ENCODE results near the gene SPTAN1.
"Not testable (repeated sequence)": the region's sequence is repeated elsewhere in the genome, so short reads cannot be mapped to it uniquely, and the experiment has no call there.

Gene SPTAN1

DNA sequence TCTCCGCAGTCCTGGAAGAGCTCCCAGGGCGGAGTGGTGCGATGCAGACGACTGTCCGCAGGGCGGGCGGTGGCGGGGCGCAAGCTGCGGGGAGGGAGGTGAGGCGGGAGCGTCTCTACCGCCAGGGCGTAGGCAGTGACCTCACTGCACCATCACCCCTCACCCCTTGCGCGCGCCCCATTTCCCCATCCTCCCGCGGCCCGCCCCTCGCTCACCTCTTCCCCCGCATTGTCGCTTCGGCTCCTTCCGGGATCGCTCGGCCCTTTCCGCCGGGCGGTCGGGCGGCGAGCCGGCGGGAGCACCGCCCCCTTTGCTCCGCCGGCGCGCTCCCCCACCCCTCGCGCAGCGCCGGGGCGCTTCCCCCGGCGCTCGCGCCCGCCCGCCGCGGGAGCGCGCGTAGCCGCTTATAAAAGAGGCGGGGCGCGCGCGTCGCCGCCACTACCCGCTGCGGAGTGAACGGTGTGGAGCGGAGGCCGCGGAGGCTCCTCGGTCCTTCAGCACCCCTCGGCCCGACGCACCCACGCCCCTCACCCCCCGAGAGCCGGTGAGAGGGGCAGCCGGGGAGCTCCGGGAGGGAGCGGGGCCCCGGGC, at the start of gene SPTAN1:
SPTAN1 (plus strand) TSS at position 435 of the 591 bp plus-strand sequence. CDS start 14,154 bp downstream, outside the sequence.
- peak; percentile 81 to 92 for DNase-seq (ENCODE audit: low read depth in 2 of 2)

DNA sequence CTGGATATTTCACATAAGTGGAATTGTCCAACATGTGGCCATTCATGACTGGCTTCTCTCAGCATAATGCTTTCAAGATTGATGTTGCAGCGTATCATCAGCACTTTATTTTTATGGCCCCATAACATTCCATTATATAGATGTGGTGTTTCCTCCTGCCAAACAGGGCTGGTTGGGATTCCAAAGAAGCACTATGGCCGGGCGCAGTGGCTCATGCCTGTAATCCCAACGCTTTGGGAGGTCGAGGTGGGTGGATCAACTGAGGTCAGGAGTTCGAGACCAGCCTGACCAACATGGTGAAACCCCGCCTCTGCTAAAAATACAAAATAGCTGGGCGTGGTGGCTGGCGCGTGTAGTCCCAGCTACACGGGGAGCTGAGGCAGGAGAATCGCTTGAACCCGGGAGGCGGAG, 49.0 kb upstream of the SPTAN1 start:
- not testable (repeated sequence) for DNase-seq (ENCODE audit: low read depth in 2 of 2)

DNA sequence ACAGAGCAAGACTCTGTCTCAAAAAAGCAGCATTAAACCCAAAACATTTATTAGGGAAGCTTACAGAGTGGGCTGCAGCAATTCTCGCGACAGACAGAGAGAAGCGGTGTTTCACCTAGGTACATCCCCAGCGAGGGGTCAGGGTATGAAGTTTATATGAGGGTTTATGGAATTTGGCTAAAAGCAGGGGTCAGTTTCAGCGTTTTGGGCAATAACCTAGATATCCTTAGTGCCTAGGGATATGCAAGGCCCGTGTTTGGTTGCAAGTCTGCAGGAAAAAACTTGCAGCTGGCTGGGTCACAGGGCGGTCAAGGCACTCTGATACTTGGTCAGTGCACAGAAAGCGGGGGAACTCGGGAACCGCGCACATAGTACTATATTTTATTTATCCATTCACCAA, 48.5 kb upstream of the SPTAN1 start:
- DNase-seq (ENCODE audit: low read depth in 2 of 2): no peak

DNA sequence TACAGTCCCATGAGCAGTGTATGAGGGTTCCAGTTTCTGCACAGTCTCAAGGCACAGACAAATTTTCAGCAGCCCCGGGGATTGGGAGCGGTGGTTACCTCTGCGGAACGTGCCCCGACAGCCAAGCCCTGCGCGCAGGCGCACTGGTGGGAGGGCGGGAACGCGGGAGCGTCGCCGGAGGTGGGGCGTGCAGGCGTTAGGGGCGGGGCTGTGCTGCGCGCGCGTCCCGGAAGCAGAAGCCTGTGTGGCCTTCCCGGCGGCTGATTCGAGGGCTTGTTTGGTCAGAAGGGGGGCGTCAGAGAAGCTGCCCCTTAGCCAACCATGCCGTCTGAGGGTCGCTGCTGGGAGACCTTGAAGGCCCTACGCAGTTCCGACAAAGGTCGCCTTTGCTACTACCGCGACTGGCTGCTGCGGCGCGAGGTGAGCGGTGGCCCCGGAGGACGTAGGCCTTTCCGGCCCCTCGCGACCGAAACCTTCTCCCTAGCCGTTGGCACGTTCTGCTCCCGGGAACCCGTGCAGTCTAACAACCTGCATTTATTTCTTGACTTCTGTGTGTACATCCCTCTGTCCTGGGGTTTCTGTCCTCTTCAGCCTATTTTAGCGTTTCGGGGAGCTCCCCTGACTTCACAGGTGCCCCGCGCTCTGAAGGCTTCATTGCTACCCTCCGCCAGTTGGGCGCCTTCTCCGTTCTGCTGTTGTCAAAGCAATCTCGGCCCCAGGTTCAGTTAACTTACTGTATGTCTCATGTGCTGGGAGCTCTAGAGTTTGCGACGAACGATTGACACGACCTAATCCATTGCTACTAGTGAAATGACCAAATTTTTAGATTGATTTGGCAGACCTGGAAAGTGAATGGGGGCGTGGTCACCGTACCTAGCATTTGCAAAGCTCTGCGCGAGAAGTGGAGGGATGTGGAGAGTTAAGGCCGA, 47.6 kb upstream of the SPTAN1 start, which contains the start of gene GLE1:
GLE1 (plus strand) TSS at position 235 of the 929 bp plus-strand sequence; CDS start at position 322, 87 bp downstream.
- DNase-seq (ENCODE audit: low read depth in 2 of 2): peak; percentile 89 to 96

DNA sequence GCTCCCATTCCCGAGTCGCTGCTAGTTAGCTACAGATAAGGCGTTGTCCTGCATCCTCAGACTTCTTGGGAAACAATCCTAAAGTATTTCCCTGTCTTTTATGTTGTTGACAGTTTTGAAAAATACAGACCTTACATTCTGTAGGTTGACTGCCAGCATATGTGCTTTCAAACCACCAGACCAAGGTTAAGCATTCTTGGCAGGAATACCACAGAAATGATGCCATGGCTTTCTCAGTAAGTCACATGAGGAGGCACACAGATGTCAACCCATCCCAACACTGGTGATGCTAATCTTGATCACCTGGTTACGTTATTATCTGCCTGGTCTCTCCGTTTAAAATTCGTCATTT, 47.0 kb upstream of the SPTAN1 start:
- no peak for DNase-seq (ENCODE audit: low read depth in 2 of 2)

DNA sequence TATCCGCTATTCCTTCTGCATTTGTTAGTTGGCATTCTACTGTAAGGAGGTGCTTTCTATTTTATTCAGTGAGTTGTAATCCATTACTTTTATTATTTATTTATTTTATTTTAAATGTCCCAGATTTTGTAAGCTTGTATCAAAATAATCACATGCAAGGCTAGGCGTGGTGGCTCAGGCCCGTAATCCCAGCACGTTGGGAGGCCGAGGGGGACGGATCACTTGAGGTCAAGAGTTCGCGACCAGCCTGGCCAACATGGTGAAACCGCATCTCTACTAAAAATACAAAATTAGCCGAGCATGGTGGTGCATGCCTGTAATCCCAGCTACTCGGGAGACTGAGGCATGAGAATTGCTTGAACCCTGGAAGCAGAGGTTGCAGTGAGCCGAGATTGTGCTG, 46.5 kb upstream of the SPTAN1 start:
- DNase-seq (ENCODE audit: low read depth in 2 of 2): not testable (repeated sequence)

DNA sequence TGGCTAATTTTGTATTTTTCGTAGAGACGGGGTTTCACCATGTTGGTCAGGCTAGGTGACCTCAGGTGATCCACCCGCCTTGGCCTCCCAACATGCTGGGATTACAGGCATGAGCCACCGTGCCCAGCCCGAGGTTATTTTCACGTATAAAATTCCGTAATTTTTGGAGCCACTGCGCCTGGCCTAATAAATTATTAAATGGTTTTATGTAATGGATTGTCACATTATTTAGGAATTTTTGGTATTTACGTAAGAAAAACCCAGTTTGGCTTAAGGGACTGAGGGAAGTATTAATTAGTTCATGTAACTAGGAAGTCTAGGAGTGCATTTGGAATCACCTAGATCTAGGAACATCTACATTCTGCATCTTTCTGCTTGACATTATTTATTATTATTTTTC, 39.6 kb upstream of the SPTAN1 start:
- DNase-seq (ENCODE audit: low read depth in 2 of 2): no peak

DNA sequence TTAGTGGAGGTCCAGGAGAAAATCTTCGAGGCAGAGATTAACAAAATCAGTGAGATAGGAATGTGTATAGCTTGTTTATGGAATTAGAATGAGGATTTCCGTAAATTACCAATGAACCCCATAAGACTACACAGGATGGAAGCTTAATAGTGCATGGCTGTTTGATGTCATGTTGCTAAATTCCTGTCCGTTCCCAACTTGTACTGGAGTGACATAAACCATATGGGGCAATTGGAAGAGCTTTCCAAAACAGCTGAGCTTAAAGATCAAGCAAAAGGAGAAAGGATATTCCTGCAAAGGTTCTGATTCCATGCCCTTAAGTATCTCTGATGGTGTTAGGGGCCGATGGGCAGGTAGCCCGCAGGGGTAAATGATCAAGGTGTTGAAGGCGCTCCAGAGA, 30.4 kb upstream of the SPTAN1 start:
- no peak for DNase-seq (ENCODE audit: low read depth in 2 of 2)

DNA sequence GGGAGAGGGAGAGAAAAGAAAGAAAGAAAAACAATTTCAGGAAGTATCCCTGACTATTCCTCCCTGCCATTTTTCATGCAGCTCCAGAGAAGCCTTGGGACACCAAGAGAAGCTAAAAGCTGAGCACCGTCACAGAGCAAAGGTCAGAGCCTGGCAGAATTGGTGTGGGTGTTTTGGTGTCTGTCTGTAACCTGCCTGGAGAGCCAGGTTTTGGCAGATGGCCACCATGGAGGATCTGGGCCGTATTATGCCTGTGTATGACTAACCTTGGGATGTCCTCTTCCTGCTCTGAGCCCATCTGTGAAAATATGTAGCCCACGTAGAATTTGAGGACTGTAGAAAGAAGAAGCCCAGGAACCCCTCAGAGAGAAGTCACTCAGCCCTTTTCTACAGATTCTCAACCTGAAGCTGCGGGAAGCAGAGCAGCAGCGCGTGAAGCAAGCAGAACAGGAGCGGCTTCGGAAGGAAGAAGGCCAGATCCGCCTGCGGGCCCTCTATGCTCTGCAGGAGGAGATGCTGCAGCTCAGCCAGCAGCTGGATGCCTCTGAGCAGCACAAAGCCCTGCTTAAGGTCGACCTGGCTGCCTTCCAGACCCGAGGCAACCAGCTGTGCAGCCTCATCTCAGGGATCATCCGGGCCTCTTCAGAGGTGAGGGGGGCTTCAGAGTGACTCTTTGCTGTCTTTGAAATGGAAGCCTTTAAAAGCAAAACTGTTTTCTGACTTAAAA, 29.0 kb upstream of the SPTAN1 start:
- no peak for DNase-seq (ENCODE audit: low read depth in 2 of 2)

DNA sequence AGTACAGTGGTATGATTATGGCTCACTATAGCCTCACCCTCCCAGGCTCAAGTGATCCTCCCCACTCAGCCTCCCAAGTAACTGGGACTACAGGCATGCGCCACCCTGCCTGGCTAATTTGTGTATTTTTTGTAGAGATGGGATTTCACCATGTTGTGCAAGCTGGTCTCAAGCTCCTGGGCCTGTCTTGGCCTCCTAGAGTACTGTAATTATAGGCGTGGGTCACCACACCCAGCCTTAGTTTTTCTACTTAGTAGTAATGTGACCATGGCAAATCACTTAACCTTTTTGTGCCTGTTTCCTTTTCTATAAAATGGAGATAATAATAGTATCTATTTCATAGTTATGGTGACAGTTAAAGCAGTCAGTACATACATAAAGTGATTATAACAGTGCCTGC, 25.7 kb upstream of the SPTAN1 start:
- no peak for DNase-seq (ENCODE audit: low read depth in 2 of 2)

DNA sequence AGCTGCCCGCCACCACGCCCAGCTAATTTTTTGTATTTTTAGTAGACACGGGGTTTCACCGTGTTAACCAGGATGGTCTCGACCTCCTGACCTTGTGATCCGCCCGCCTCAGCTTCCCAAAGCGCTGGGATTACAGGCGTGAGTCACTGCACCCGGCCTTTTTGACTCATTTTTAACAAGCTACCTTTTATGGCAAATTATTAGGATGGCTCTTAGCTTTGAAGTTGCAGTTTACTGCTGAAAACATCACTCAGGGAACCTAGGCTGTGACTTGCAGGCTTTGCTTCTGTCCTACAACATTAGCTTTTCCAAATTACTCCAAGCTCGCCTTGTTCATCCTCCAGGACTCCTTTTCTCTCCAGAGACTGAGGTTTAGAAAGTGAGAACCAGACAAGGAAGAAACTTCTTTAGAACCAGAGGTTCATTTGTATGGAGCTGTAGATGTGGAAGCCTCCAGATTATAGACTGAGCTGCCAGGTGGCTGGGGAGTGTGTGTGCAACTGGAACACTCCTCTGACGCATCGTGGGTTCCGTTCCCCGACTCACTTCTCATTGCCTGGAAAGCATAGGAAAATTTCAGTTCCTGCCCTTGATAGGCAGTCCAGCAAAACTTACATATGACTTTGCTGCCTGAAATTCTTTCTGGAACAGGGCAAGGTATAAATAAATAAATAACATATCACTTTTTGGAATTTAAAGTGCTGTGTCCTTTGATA, 23.8 kb upstream of the SPTAN1 start:
- no peak for DNase-seq (ENCODE audit: low read depth in 2 of 2)

DNA sequence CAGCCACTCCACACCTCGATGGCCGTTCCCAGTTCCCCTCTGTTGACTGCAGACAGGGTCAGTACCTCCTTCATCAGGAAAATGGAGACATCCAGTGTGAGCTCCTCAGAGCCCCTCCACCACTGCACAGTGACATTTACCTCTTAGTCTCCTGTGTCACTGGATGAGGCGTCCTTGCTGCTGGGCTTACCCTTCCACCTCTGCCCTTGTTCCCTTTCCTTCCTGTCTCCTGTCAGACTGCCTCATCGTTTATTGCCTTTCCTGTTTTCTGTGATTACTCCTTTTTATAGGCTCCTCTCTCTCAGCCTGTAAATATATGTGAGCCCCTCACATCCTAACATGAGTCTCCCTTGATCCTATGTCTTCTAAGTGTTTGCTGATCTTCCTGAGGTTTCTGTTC, 23.2 kb upstream of the SPTAN1 start:
- DNase-seq (ENCODE audit: low read depth in 2 of 2): no peak

DNA sequence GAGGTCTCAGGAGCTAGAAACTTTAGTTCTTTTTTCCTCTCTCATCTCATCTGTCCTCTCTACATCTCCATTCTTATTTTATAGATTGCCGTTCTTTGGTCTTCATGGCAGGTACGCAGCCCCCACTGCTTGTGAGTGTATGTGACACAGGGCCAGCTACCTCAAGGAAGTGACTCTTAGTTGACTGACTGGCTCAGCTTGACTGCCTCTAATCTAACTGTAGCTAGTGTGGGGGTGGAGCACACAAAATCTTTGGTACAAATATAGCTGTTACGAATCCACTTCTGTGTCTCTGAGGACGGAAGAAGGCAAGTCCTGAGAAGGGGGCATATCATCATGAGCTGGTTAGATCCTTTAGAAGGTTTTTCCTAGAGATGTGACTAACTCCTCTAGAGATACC, 19.8 kb upstream of the SPTAN1 start:
- no peak for DNase-seq (ENCODE audit: low read depth in 2 of 2)

DNA sequence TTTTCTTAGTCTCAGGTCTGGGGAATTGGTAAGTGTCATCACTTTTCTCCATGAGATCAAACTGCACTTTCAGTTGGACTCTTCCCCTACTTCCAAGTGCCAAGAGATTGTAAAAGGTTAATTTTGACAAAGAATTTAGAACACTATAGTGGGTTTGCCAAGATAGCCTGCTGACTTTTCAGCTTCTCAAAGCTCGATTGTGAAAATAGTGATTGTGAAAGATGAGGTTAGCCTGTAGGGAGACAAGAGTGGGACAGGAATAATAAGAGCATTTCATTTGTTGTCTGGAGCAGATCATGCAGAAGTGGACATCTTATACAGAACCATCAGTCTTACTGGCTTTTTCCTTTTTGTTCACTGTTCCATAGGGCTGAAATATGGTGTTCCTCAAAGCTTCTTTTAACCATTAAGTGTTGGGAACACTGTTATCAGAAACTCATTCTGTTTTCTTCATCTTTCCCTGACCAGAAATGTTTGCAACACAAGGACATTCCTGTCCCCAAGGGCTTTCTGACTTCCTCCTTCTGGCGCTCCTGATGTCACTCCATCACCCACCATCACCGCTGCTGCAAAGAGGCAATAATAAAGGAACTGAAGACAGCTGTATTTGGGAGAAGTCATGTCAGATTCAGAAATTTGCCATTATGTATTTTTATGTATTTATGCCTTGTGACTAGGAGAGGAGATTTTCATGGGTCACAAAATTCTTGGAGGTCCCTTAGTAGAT, 11.6 kb upstream of the SPTAN1 start:
- DNase-seq (ENCODE audit: low read depth in 2 of 2): no peak

DNA sequence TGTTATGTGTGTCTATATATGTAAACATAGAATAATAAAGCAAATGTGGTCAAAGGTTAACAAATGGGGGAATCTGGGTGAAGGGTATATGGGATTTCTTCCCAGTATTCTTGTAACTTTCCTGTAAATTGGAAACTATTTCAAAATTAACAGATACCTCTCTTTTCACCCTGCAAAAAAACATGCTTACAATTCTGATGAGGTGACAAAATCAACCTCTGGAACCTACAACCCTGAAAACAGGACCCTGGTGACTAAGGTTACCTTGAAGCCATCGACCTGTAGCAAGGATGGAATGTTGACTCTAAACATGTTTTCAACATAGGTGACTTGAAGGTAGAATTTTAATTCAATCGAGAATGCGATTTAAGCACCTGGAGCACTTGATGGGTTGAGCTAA, 5.9 kb upstream of the SPTAN1 start:
- DNase-seq (ENCODE audit: low read depth in 2 of 2): no peak

DNA sequence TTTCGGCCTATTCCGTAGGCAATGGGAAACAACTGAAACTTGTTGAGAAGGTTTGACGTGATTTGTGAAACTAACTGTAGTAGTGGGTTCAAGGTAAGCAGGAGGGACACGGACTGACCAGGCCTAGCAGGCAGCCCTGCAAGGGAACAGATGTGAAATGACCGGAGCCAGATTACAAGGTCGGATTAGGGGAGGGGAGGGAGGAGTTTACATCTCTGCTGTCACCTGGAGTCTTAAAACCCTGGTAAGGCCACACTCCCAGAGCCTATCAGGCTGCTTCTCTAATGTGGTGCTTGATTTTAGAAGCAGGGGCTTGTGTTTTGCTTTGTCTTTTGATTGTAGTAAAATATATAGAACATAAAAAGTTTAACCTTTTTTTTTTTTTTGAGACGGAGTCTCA, 3.5 kb upstream of the SPTAN1 start:
- DNase-seq (ENCODE audit: low read depth in 2 of 2): no peak

DNA sequence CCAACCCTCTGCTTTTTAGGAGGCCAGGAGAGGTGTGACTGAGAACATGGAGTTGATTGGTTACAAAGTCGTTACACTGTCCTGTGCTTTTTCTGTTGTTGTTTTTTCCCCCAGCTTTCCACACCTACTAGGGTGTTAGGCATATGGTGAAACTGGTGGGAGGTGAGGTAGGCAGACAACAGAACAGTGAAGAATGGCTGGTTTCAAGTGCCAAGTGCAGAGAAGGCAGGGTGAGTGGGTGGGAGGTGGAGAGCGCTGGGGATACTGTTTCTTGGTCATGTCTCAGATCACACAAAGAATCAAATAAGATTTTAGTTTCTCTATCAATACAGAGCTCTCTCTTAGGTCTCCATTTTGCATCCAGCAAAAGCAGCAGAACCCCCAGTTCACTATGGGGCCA, 2.2 kb upstream of the SPTAN1 start:
- peak in 1 of 2 donors; percentile 14 for DNase-seq (ENCODE audit: low read depth in 2 of 2)

DNA sequence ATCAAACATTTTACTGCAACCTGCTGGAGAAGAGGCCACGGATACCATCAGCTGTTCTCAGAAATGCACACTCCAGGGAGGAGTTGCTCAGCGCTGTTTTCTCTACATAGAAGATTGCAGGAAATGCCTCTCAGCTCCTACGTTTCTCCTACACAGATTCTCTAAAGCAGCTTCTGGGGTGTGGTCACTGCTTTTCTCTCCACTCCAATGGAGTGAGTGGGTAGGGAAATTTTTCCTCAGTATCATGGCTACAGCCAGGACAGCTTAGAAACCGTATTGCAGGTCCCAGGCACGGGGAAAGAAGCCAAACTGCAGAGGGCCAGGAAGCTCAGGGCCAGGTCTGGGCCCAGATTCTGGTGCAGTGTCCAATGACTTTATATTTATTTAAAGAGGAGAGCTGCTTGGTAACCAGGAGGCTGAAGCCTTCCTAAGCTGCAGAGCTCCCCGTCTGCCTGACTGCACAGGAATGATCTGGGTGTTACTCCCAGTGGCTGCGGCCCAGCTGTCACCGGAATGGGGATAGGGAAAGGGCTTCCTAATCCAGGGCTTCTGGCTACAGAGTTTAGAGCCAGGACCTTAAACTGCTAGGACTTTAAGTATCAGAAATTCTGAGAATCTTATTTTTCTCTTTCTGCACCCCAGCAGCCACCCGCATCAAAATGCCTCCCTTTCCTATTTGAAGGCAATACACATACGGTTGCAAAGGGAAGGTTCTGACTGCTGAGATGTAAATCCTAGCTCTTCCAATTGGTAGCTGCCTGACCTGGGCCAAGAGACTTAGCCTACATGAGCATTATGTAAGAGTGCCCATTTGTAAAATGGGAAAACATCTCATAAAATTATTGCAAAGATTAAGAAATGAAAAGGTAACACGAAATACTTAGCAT, 1.4 kb upstream of the SPTAN1 start:
- DNase-seq (ENCODE audit: low read depth in 2 of 2): no peak

DNA sequence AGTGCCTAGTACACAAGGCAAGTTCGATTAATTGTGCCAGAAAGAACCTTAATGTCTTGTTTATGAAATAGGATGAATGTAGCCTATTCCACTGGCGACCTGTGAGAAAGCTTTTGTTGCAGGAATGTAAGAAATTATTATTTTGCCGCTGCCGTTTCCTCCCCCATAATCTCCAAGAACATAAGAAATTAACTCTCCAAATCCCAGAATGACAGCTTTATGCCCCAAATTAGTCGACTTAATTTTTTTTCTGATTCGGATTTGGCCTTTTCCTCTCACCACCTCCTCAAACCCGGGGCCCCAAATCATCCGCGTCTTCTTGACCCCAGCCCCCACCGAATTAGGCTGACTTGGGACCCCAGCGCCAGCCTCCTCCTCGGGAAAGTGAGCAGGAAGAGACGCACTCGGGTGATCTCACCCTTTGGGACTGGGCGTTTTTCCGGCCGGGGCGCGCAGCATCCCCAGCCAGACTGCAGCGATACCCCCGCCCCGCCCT, 682 bp upstream of the SPTAN1 start:
- DNase-seq (ENCODE audit: low read depth in 2 of 2): no peak
